GM12801 (cell line): ENCODE data around the gene CCSER1.

Source experiments
- CTCF ChIP-seq: IDR thresholded peaks from one replicate; pipeline ENCODE4 v1.5.1; 2011; ENCODE audit warnings: control low read depth; ENCODE audit not compliant: insufficient read length; ENCODE audit errors: extremely low read depth

CCSER1 gene

GRCh38 chr4:90442619-90443018 lies 315.4 kb downstream of the CCSER1 start:
- no peak for TF ChIP-seq CTCF

DNA sequence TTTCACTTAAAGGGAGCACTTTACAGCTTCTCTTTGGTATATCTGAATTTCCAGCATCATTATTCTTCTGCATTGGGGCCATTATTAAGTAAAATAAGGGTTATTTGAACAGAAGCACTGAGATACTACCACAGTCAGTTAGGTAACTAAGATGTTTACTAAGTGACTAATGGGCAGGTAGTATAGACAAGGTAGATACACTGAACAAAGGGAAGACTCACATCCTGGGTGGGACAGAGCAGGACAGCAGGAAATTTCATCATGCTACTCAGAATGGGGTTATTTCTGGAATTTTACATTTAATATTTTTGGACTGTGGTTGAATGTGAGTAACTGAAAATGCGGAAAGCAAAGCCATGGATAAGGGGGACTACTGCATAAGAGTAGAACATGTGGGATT lies 316.0 kb downstream of the CCSER1 start:
- TF ChIP-seq CTCF: no peak

DNA sequence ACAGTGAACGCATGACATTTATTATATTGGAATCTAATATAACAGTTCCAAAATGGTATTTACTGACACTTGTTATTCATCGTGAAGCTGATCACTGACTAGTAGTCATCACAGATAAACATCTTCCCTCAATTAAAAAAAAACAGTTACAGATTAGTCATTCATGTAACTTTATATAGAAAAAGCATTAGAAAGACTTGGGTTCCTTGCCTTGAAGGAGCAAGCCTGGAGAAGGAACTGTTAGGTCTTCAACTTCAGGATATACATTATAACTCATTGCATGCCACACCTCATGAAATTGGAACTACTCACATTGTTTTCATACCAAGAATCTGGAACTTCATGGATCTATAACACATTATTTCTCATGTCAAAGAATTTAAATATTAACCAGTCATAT lies 317.7 kb downstream of the CCSER1 start:
- no peak for TF ChIP-seq CTCF

GRCh38 chr4:90445380-90445779 lies 318.2 kb downstream of the CCSER1 start:
- TF ChIP-seq CTCF: no peak

DNA sequence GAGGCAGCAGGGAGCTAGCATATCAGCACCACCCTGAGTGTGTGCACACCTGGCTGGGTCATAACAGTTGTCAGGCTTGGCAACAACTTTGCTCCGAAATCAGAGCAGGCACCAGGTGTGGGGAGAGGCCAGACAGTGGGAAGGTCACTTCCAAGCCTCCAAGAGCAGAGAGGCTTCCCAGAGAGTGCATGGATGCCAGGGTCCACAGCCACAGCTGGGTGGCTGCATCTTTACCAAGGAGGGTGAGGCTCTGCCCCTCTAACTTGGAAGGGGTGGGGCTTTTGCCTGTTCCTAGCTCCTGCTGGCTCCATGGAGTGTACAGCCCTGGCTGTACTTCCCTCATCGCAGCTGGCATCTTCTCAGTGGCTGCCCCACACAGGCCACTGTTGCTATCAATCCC lies 322.4 kb downstream of the CCSER1 start:
- no peak for TF ChIP-seq CTCF

GRCh38 chr4:90456891-90457290 lies 329.7 kb downstream of the CCSER1 start:
- no peak for TF ChIP-seq CTCF

DNA sequence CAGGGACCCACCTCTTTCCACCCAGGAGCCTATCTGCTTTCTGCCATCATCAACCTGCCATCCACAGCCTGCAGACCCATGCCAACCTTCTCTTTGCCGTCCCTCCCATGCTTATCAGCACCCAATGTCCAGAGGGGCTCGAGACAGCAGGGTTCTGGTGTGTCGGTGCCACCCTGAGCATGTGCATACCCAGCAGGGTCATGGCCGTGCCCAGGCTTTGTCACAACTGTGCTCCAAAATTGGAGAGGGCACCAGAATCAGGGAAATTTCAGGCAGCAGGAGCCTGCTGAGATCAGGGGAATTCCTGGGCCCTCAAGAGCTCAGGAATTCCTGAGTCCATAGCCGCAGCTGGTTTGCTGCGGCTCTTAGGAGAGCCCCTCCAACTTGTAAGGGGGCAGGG lies 330.6 kb downstream of the CCSER1 start:
- TF ChIP-seq CTCF: no peak

GRCh38 chr4:90458576-90458975 lies 331.4 kb downstream of the CCSER1 start:
- TF ChIP-seq CTCF: no peak
